SK-N-SH (cell line): ENCODE results near the gene ANK3.

Experiments
- CTCF ChIP-seq: fragments of 200-600 bp; sonication (generic); IDR thresholded peaks from 2 replicates; pipeline ENCODE4 v1.6.1; 2017; ENCODE audit warnings: antibody characterized with exemption, mild to moderate bottlenecking, moderate library complexity
- NFIC ChIP-seq: IDR thresholded peaks from 2 replicates; pipeline ENCODE4 v1.4.0; 2012; ENCODE audit warnings: borderline replicate concordance
- USF2 ChIP-seq: fragments of 150-350 bp; IDR thresholded peaks from 2 replicates; pipeline ENCODE4 v1.6.1; 2017; ENCODE audit warnings: antibody characterized with exemption, low read length, low read depth, borderline replicate concordance

- TF ChIP-seq NFIC = no peak
- no peak for TF ChIP-seq USF2
- no peak for TF ChIP-seq CTCF
Measured at GRCh38 chr10:60309891-60310290, 79.8 kb downstream of the ANK3 start.
